Left colon (tissue), 2 donors: ENCODE results near the gene MT1M. TPM values are rescaled to one million over a fixed set of nuclear protein-coding genes. Genes with fewer than 3 reads are reported as not detected.
"Not testable (repeated sequence)": the region's sequence is repeated elsewhere in the genome, so short reads cannot be mapped to it uniquely, and the experiment has no call there.

Source experiments
- ATAC-seq: fragments of 200-7000 bp; cut with Tn5 transposase; one replicate; pipeline ENCODE4 v1.9.1; 2020; ENCODE audit warnings: mild to moderate bottlenecking, moderate library complexity
- DNase-seq, 2 donors: peaks; one replicate each; pipeline ENCODE4 v3.0.0-alpha.2; 2020
- intact Hi-C, 2 donors: fragments of 100-400 bp; cut with DNase I in 1 of 2; cut with micrococcal nuclease in 1 of 2; formaldehyde crosslinking; loops; one replicate each; pipeline versions ENCODE4 v1.11.2 to v1.14.0; 2022; cut with DNase I, micrococcal nuclease
- total RNA-seq, 2 donors: library from RNA; stranded (reverse); fragmentation: NEBNext Ultra II Directional; extraction: Animal tissue kit (Norgen Biotek cat#: 25700); gene quantifications; one replicate each; pipeline ENCODE4 v1.2.1, GENCODE V29; 2021
- donor health status: DM: no; HTN: no; CAD: no.
- donor health status: DM: yes; HTN: yes; CAD: no.

MT1M gene
- total RNA-seq, 2 donors from 2014 or later: 5.1 to 60.6 TPM

- intact Hi-C loops: no loop called here
- peak; percentile 91 for ATAC-seq
- peak; percentile 74 to 85 for DNase-seq
Observed at GRCh38 chr16:56667581-56668571, 35.4 kb downstream of the MT1M start, which contains the start of gene MT1G. Gene MT1G (minus strand): TSS chr16:56668065. CDS start chr16:56667993, 72 bp downstream.

- peak; percentile 60 for ATAC-seq
Observed at GRCh38 chr16:56669005-56669839, 36.8 kb downstream of the MT1M start, which contains the start of gene MT1H. Gene MT1H (plus strand): TSS chr16:56669814. CDS start chr16:56669885, 71 bp downstream.

GRCh38 chr16:56669840-56670619, 37.6 kb downstream of the MT1M start:
- DNase-seq: no peak
- no peak for ATAC-seq
- intact Hi-C loops: no loop called here

More at GRCh38 chr16:56669005-56669839, 36.8 kb downstream of the MT1M start, which contains the start of gene MT1H:
- DNase-seq: peak; percentile 52 to 54
- intact Hi-C loops: no loop called here

- ATAC-seq: no peak
- DNase-seq: no peak
- intact Hi-C loops: no loop called here
Observed at GRCh38 chr16:56670620-56670934, 38.1 kb downstream of the MT1M start.

GRCh38 chr16:56671691-56672090, 39.2 kb downstream of the MT1M start:
- DNase-seq: not testable (repeated sequence)

GRCh38 chr16:56672171-56672570, 39.7 kb downstream of the MT1M start:
- ATAC-seq, DNase-seq, intact Hi-C loops: not testable (repeated sequence)

More at GRCh38 chr16:56671691-56672090, 39.2 kb downstream of the MT1M start:
- ATAC-seq, intact Hi-C loops: not testable (repeated sequence)

GRCh38 chr16:56672761-56673536, 40.5 kb downstream of the MT1M start:
- ATAC-seq (no peak), DNase-seq (no peak)
- intact Hi-C loops: no loop called here

- peak in 1 of 2 donors; percentile 38 for DNase-seq
- peak; percentile 39 for ATAC-seq
- intact Hi-C loops: no loop called here
Observed at GRCh38 chr16:56673921-56674320, 41.5 kb downstream of the MT1M start.

GRCh38 chr16:56674570-56674969, 42.1 kb downstream of the MT1M start:
- DNase-seq, ATAC-seq, intact Hi-C loops: not testable (repeated sequence)

GRCh38 chr16:56675685-56676210, 43.3 kb downstream of the MT1M start:
- intact Hi-C loops: no loop called here
- peak; percentile 74 for ATAC-seq
- DNase-seq: peak in 1 of 2 donors; percentile 41

GRCh38 chr16:56677474-56677873, 45.0 kb downstream of the MT1M start:
- ATAC-seq (no peak), DNase-seq (no peak)
- intact Hi-C loops: no loop called here

GRCh38 chr16:56679078-56679730, 46.7 kb downstream of the MT1M start:
- DNase-seq (no peak), ATAC-seq (no peak)
- intact Hi-C loops: no loop called here

GRCh38 chr16:56679818-56680217, 47.4 kb downstream of the MT1M start:
- DNase-seq: no peak
- no peak for ATAC-seq
- intact Hi-C loops: no loop called here

GRCh38 chr16:56681939-56682702, 49.7 kb downstream of the MT1M start, which contains the start of gene MT1X:
Gene MT1X (plus strand): TSS chr16:56682470. CDS start chr16:56682541, 71 bp downstream.
- ATAC-seq: peak; percentile 99
- intact Hi-C loops: no loop called here

GRCh38 chr16:56682703-56683397, 50.4 kb downstream of the MT1M start:
- intact Hi-C loops: no loop called here
- ATAC-seq (peak; percentile 19), DNase-seq (peak; percentile 30 to 32)

More at GRCh38 chr16:56681939-56682702, 49.7 kb downstream of the MT1M start, which contains the start of gene MT1X:
- DNase-seq: peak; percentile 94
